Measurements from ENCODE around the gene ATXN3.

ATXN3 gene

DNA sequence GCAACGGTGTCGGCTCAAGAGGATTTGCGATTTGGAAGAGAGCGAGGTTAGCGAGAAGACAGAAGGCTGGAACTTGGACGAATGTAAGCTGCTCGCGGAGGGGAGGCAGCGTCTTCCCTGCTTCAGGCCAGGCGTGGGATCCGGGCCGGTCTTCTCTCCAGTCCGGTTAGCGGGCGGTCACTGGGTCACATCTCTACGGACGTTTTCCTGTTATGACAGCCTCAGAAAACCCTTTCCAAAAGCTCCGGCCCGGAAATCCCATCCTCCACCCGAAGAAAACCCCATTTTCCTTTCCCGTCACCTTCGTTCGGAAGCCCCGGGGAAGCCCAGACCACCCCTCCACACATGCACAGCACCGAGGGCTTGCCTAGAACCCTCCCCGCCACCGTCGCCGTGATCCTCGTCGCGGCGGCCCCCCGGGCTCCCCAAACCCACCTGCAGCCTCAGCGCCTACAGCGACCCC is 14.9 kb upstream of the ATXN3 start:
- TF ChIP-seq, protein P1, sequence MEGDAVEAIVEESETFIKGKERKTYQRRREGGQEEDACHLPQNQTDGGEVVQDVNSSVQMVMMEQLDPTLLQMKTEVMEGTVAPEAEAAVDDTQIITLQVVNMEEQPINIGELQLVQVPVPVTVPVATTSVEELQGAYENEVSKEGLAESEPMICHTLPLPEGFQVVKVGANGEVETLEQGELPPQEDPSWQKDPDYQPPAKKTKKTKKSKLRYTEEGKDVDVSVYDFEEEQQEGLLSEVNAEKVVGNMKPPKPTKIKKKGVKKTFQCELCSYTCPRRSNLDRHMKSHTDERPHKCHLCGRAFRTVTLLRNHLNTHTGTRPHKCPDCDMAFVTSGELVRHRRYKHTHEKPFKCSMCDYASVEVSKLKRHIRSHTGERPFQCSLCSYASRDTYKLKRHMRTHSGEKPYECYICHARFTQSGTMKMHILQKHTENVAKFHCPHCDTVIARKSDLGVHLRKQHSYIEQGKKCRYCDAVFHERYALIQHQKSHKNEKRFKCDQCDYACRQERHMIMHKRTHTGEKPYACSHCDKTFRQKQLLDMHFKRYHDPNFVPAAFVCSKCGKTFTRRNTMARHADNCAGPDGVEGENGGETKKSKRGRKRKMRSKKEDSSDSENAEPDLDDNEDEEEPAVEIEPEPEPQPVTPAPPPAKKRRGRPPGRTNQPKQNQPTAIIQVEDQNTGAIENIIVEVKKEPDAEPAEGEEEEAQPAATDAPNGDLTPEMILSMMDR (IDR thresholded peaks at IDR 0.05; ENCODE audit: insufficient read depth, low read length, missing control alignments): no peak
- DNase-seq (ENCODE audit: low read depth, low spot score): no peak
- H3K4me3 ChIP-seq (ENCODE audit: low read depth, low read length): peak overlapping the region; percentile 98
- CTCF ChIA-PET: interaction anchor here (0.6 to 11.2 kb wide), 5 partner anchors 13 to 569 kb away, joined by 3 to 164 read pairs (median 4); partner anchors contain the start of gene ATXN3
- POLR2A ChIA-PET: interaction anchor here (0.6 to 2.5 kb wide), 7 partner anchors 12 to 1676 kb away, joined by 3 to 14 read pairs (median 6); partner anchors contain the start of genes ATXN3, LGMN and TRIP11

DNA sequence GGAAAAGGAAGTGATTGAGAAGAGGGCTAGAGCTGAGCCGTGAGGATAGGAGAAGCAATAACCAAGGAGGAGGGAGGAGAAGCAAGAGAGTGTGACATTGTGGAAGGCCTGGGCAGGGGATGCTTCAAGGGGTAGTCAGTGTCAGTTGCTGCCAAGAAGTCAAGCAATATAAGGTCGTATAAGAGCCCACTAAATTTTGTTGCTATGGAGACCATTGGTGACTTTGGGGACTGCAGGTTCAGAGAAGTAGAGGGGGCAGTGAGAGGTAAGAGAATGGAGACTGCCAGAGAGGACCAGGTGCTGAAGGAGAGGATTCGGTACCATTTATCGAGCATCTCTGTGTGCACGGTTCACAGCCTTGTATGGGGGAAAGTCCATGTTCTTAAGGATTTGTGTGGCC is 3.1 kb upstream of the ATXN3 start:
- ChIA-PET POLR2A (interaction anchor here (0.7 kb wide), 1 partner anchor 12 kb away, joined by 5 read pairs; the partner anchor contains the start of gene NDUFB1), CTCF (interaction anchor here (0.8 to 4.7 kb wide), 3 partner anchors 11 to 575 kb away, joined by 3 to 164 read pairs (median 4); partner anchors contain the start of genes CPSF2 and NDUFB1)
- TF ChIP-seq, protein P1 (IDR thresholded peaks at IDR 0.05; ENCODE audit: insufficient read depth, low read length, missing control alignments): no peak
- no peak overlapping the region for H3K4me3 ChIP-seq (ENCODE audit: low read depth, low read length)
- no peak for DNase-seq (ENCODE audit: low read depth, low spot score)

DNA sequence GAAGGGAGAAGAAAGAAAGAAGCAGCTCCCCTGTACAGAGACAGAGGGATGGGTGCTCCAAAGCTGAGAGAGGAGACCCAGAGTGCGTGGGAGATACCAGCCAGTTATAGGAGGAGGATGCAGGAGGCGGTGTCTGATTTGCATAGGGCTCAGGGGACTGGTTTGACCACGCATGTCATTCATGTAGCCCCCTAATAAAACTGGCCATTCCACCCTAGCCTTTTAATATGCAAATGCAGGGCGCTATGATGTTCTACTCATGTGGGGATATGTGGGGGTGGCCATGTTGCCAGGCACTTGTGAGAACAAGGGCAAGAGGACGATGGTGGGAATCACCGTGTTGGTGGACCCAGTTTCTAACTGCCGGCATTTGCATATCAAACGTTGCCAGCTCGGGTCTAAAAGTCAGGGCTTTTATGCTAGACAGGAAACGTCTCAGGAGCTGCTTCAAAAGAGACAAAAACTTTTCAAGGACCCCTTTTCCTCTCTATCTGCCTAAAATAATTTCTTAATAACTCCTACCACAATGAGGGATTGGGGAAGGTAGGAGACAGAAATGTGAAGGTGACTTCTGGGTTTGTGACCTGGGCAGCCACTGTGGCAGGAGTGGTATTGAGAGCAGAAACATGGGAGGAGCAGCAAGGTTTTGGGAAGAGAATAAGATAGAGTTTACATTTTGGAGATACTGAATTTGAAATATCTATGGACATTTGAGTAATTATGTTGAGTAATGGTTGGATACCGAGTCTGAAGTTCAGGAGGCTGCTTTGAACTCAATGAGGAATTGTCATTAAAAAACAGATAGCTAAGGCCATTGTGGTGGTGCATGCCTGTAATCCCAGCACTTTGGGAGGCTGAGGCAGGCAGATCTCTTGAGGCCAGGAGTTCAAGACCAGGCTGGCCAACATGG is 2.2 kb upstream of the ATXN3 start:
- no peak overlapping the region for H3K4me3 ChIP-seq (ENCODE audit: low read depth, low read length)
- CTCF ChIA-PET: interaction anchor here (0.8 to 4.7 kb wide), 6 partner anchors 10 to 46 kb away, joined by 3 to 164 read pairs (median 4); partner anchors contain the start of genes CPSF2 and NDUFB1
- POLR2A ChIA-PET: no interaction called here
- TF ChIP-seq, protein P1 (IDR thresholded peaks at IDR 0.05; ENCODE audit: insufficient read depth, low read length, missing control alignments): no peak
- no peak for DNase-seq (ENCODE audit: low read depth, low spot score)

DNA sequence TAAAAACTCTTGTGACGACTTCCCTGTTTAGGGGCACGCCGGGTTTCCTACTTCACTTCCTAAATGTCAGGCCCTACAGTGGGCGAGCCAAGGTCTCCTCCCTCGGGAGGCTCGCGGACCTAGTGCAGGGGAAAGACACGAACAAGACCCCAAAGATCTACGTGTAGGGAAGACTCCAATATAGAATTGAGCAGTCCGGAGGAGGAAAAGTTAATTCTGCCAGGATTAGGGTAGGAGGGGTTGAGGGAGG is 564 bp downstream of the ATXN3 start:
- TF ChIP-seq, protein P1 (IDR thresholded peaks at IDR 0.05; ENCODE audit: insufficient read depth, low read length, missing control alignments): no peak
- CTCF ChIA-PET: interaction anchor here (0.8 to 4.7 kb wide), 19 partner anchors 8 to 705 kb away, joined by 3 to 164 read pairs (median 4); partner anchors contain the start of genes CPSF2, NDUFB1 and TRIP11
- no peak for DNase-seq (ENCODE audit: low read depth, low spot score)
- POLR2A ChIA-PET: interaction anchor here (1.3 to 2.4 kb wide), 4 partner anchors 13 to 540 kb away, joined by 5 to 14 read pairs (median 10); partner anchors contain the start of genes CPSF2, NDUFB1 and TRIP11
- peak overlapping the region; percentile 89 for H3K4me3 ChIP-seq (ENCODE audit: low read depth, low read length)

DNA sequence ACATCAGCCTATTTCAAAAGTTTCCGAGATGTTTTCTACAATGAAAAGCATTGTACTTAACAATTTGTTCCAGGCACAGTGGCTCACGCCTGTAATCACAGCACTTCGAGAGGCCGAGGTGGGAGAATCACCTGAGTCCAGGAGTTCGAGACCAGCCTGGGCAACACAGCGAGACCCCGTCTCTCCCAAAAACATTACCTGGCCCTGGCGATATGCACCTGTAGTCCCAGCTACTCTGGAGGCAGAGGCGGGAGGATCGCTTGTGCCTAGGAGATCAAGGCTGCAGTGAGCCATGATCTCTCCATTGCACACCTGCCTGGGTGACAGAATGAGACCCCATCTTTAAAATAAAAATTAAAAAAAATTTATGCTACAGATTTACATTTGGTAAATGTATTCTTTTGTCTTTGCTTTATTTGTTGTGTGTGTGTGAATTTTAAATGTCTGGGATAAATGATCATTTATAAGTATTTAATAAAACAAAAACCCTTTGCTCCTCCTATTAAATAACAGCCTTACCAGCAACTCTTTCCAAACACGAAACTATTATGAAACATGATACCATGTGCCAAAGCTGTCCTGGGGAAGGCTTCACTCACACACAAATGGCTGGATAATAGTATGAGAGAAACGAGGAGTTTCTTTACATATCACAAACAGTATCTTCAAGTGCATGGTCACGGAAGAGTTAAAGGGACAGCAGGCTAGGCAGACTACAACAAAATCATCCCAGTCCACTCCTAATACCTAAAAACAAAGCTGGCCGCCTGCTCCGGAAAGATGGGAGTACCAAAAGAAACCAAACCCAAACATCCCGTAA is 1.1 kb downstream of the ATXN3 start:
- DNase-seq (ENCODE audit: low read depth, low spot score): no peak
- ChIA-PET CTCF (interaction anchor here (1.0 to 4.7 kb wide), 14 partner anchors 7 to 585 kb away, joined by 3 to 164 read pairs (median 4); partner anchors contain the start of genes CPSF2, NDUFB1 and TRIP11), POLR2A (interaction anchor here (1.3 to 2.4 kb wide), 3 partner anchors 14 to 65 kb away, joined by 7 to 14 read pairs (median 14); partner anchors contain the start of genes CPSF2, NDUFB1 and TRIP11)
- peak overlapping the region; percentile 89 for H3K4me3 ChIP-seq (ENCODE audit: low read depth, low read length)
- TF ChIP-seq, protein P1 (IDR thresholded peaks at IDR 0.05; ENCODE audit: insufficient read depth, low read length, missing control alignments): no peak

Measured in AG04449 (cell line).